Neural progenitor cell (in vitro differentiated cells): ENCODE data around the gene NRSN1.

ENCODE experiments used
- EZH2 ChIP-seq: fragments of 200-600 bp; sonication (generic); IDR thresholded peaks from 2 replicates; pipeline ENCODE4 v1.6.1; 2017; ENCODE audit warnings: antibody characterized with exemption, mild to moderate bottlenecking, moderate library complexity
- EZH2phosphoT487 ChIP-seq: fragments of 200-600 bp; sonication (generic); IDR thresholded peaks from 2 replicates; pipeline ENCODE4 v1.6.1; 2017; ENCODE audit warnings: antibody characterized with exemption
- TF ChIP-seq, protein P1 (sequence below): fragments of 200-600 bp; sonication (generic); IDR thresholded peaks from 2 replicates; pipeline ENCODE4 v1.5.1; 2017; ENCODE audit warnings: antibody characterized with exemption, mild to moderate bottlenecking

DNA sequence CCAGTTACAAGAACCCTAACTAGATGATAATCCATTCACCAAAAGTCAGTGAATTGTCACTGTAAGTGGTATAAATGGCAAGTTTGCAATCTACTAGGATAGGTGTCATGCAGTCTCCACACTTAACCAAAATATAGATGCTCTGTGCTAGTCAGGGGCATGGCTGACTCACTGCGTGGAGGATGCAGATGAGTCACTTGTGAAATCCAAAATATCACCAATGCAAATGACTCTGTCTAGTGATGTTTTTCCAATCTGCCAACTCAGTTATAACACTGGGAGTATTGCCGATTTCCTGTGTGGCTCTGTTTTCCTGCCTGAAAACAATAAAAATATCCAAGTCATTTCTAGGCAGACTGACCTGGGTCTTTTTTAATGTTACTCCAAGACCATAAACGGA is 47.8 kb upstream of the NRSN1 start:
- TF ChIP-seq, protein P1, sequence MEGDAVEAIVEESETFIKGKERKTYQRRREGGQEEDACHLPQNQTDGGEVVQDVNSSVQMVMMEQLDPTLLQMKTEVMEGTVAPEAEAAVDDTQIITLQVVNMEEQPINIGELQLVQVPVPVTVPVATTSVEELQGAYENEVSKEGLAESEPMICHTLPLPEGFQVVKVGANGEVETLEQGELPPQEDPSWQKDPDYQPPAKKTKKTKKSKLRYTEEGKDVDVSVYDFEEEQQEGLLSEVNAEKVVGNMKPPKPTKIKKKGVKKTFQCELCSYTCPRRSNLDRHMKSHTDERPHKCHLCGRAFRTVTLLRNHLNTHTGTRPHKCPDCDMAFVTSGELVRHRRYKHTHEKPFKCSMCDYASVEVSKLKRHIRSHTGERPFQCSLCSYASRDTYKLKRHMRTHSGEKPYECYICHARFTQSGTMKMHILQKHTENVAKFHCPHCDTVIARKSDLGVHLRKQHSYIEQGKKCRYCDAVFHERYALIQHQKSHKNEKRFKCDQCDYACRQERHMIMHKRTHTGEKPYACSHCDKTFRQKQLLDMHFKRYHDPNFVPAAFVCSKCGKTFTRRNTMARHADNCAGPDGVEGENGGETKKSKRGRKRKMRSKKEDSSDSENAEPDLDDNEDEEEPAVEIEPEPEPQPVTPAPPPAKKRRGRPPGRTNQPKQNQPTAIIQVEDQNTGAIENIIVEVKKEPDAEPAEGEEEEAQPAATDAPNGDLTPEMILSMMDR: no peak
- TF ChIP-seq EZH2phosphoT487 (no peak), EZH2 (no peak)
